GM21528 (cell line): ENCODE data around the gene TRIB2.

Source experiments
- ATAC-seq: cut with Tn5 transposase; IDR thresholded peaks from one replicate; pipeline ENCODE4 v1.9.1; 2021; ENCODE audit warnings: mild to moderate bottlenecking, moderate library complexity; ENCODE audit not compliant: unreplicated experiment, low FRiP score

Gene TRIB2

DNA sequence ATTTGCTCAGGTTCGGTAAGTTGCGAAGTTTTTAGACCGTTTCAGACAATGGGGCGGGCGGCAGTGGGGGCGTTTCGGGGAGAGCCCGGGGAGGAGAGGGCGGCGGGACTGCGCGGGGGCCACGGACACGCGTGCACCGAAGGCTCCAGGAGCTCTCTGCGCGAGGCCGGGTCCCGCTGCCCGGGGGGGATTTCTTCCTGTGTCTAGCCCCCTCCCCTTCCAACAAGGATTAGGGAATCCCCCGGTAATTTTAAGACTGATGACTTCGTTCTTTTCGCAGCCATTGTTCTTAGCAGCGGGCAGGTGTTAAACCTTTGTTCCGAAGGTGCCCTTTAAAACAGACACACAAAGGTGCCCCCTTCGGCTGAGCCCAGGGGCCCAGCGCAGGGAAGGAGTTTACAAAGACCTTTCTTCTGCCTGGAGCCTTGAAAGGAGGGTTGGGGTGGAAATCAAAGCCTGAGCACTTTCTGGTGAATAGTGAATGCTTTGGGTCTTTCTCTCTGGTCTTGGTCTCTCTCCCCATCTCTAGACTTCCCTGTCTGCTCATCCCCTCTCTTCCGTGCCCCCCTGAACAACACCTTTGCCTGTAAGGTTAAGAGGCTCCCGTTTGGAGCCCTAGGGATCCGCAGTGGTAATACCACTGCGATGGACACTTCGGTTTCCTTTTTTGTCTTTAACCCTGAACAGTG is 2.1 kb downstream of the TRIB2 start:
- ATAC-seq = no peak

DNA sequence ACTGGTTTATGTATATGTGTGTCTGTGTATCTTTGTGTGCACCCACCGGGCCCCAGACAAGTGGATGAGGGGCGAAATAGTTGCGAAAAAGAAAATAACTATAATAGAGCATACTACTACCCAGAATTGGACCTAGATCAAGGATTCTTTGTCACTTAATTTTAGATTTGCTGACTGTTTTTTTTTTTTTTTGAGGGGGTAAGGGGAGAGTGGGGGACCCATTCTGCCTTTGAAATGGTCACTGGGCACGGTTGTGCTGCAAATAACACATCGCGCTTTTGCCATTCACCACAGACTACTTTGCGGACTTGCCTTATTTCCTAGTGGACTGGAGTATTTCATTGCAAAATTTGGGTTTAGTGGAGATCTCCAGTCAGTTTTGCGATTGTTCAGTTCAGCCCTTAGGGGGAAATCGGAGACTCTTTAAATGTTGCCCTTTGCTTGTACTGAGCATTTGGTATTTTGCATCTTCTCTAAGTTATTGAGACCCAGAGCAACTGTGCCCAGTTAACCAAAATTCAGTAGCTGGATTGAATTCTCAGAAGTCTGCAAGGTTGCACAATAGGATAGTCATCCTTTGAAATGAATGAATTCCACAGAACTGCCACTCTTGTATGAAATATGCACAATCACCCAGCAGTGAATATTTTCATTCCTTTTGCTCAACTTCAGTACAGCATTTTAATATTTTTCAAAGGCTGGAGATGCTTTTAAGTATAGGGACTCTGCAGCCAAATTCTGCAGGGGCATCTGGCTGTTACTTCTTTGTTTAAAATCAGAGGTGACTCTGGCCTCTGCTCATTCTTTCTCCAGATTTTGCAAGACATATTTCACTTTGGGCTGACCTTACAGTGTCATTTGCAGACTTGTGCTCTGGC is 2.9 kb downstream of the TRIB2 start:
- ATAC-seq = no peak

- ATAC-seq = no peak
Observed at GRCh38 chr2:12720278-12720620, 3.5 kb downstream of the TRIB2 start.

DNA sequence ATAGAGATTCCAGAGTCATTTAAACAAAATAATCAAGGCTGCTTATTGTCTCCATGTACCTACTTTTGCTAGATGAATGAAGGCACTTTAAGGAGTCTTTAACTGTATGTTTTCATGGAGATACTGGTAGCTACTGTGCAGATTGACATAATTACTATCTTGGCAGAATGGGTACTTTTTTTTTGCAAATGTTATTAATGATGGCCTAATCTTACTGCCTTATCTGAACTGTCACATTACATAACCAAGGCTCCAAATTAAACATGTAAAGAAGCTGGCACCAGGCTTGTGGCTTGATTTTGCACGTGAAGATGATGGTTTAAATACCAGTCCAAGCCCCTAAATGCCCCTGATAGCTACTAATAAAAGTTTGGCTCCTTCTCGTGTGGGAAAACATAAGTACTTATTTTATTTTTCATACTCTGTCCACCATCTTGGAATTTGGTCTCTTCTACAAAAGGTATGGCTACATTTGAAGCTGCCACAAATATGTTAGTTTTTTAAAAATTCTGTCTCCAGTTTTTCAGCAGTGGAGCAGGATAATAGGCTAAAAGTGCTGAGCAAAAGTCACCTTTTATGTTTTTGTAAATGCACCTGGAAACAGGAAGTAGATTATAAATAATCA is 4.1 kb downstream of the TRIB2 start:
- ATAC-seq = no peak

DNA sequence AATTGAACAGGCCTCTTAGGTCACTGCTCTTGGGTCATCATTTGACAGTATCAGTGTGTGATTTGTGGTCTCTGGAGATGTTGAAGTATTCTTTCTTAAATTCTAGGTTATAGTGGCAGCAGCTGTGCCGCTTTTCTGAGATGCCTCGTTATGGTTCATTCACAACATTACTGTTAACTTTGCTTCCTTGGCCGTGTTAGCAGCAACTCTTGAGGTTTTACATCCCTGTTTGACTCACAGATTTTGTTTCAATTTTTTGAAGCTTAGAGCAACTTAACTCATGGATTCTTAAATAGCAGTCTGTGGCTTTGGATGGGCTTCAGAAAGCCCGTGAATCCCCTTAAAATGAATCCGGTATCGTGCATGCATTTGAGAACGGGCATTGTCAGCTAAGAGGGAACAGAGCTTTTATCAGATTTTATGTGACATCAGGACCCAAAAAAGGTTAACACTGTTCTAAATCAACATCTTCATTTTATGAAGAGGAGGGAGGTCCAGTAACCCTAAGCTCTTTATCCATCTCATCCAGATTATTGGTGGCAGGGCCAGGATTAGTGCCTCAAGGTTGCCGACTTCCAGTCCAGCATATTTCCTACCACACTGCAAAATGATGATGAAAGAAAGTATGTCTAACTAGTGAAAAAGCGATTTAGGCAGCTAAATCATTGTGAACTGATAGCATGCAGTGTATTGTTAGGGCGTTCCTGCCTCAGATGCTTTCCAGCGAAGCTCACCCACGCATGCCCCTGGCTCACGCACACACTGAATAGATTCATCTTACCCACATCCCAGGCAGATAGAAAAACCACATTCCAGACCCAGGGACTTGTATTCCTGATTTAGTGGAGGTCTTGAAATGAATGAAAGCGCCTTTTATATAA is 5.1 kb downstream of the TRIB2 start:
- no peak for ATAC-seq

GRCh38 chr2:12722447-12723316 is 5.9 kb downstream of the TRIB2 start:
- ATAC-seq = no peak

- no peak for ATAC-seq
Observed at GRCh38 chr2:12723736-12724463, 7.2 kb downstream of the TRIB2 start.

GRCh38 chr2:12725233-12726187 is 8.8 kb downstream of the TRIB2 start:
- no peak for ATAC-seq

DNA sequence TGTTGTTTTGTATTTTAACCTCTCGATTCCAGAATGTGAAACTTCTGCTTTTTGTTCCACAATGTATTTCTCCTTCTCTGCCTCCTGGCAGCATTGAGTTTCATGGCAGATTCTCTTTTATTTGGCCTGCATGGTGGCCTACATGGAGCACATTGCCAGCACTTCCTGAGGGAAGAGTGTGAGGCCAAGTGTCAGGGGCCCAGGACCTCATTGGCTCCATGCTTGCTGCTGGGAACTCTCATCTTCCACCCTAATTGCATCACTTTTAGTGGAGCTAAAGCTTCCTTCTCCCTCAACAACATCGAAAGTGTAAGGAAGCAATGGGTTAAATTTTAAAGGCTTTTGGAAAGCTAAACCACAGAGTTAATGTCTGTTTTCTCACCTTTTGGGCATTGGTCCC is 9.5 kb downstream of the TRIB2 start:
- no peak for ATAC-seq

DNA sequence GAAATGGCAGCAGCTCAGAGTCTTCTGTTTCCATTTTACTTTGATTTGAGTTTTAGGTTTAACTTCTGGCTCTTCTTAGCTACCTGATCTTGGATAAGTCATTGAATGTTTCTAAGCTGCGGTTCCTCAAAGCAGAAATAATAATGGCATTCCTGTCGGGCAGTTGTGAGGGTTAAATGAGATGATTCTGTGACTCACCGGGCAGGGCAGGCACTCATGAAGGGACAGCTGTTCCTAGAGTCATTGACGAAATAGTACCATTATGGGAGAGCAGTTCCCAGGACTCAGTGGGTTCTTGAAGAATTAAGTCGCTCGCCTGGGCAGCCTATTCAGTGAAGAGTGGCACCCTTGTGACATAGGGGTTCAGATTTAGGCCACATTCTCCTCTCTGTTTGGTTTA is 10.3 kb downstream of the TRIB2 start:
- no peak for ATAC-seq

DNA sequence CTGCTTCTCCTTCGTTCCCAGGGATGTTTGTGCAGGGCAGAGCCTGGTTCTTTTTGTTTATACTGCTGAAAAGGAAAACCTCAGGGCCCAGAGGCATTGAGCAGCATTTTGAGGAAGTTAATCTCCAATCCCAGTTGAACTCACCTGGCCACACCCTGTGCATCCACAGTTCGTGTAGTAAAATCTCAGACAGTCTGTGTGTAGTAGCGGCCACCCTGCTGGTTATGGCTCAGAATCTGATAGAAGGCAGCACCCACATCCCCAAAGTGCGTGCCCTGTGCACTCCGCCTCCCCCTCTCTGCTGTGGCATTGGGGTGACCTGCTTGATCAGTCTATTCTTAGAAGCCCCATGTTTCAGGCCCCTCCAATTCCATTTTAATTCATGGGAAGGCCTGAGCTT is 10.9 kb downstream of the TRIB2 start:
- ATAC-seq = no peak

DNA sequence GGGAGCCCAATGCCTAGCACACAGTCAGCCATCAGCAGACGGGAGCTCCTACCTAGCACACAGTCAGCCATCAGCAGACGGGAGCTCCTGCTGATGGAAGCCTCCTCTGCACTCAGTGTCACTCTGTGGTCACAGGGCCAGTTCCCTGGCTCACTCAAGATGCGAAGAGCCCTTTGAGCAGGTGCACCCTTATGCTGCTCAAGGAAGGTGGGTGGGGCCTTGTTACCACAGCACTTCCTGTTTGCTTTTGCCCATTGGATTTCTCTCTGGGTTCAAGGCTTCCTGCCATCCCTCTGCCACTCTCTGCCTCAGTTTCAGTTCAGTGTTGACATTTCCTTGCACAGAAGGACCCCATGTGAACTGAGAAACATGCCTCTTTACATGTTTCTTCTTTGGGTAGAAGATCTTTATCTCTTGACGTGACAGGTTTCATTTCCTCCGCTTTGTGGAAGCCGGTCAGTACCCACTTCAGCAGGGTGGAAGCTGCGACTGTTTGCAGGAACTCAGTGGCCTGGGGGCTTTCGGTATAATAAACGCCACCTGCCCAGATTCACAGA is 11.6 kb downstream of the TRIB2 start:
- ATAC-seq = peak; percentile 94

DNA sequence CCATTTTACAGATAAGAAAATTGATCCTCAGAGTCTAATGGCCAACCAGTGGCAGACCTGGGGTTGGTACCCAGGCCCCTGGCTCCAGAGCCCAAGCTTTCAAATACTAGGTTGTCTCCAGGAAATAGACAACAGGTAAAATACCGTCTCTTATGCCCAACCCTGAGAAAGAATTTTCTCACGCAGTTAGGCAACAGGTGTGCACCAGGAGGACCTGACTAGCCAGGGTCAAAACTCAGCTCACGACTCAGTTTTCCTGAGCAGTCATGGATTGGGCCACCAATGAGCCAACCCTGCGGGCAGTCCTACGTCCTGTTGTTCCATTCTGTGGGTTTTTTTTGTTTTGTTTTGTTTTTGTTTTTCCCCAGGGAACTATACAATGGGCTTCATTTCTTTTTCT is 13.5 kb downstream of the TRIB2 start:
- no peak for ATAC-seq

GRCh38 chr2:12731701-12732280 is 15.1 kb downstream of the TRIB2 start:
- ATAC-seq = no peak

DNA sequence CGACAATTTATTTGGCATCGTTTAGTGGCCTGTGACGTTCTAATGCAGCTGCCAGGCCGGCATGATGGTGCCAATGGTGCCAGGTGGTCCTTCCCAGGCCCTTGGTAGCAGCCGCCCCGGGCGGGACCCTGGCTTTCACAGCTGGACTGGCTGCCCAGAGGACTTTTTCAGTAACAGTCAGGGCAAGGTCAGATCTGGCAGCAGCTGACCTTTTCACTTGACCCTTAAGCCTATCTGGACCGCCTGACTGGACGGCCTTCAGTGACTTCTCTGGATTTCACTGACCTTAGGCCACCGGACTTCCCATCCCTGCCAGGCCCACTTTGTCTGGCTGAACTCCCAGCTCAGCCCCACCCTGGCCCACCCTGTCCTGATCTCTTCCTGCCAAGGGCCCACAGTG is 15.9 kb downstream of the TRIB2 start:
- ATAC-seq = no peak

DNA sequence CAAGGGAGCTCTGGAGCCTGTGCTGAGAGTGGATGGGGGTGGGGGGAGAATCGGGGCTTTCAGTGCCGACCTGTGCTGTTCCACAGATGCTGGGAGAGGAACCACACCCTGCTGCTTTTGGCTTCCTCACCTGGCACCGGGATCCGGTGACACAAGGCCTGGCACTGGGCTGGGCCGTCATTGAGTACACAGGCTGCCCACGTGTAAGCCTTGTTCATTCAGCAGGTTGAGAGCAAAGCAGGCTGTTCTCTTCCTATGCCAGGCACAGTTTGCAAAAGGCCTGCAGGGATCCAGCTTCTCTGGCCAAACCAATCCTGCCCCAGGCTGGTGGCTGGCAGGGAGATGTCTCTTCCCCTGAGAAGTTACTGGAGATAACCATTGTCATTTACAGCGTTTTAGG is 17.1 kb downstream of the TRIB2 start:
- no peak for ATAC-seq

- no peak for ATAC-seq
Observed at GRCh38 chr2:12734914-12735654, 18.3 kb downstream of the TRIB2 start.
